Colonic mucosa (tissue), 4 donors: ENCODE data around the gene DPP10. TPM values are rescaled to one million over a fixed set of nuclear protein-coding genes. Genes with fewer than 3 reads are reported as not detected.
"Not testable (repeated sequence)": the region's sequence is repeated elsewhere in the genome, so short reads cannot be mapped to it uniquely, and the experiment has no call there.

Experiments
- DNase-seq: peaks from one replicate; pipeline ENCODE4 v3.0.0-alpha.2; 2020
- H3K27ac ChIP-seq: fragments of 200-600 bp; one replicate; pipeline ENCODE4 v1.8.0; 2021
- H3K27me3 ChIP-seq: fragments of 200-600 bp; one replicate; pipeline ENCODE4 v1.8.0; 2021
- H3K36me3 ChIP-seq: fragments of 200-600 bp; one replicate; pipeline ENCODE4 v1.8.0; 2021
- H3K4me1 ChIP-seq: fragments of 200-600 bp; one replicate; pipeline ENCODE4 v1.8.0; 2021; ENCODE audit warnings: mild to moderate bottlenecking
- H3K4me3 ChIP-seq: fragments of 200-600 bp; one replicate; pipeline ENCODE4 v1.8.0; 2021
- H3K9ac ChIP-seq, 2 donors: one replicate each; pipeline ENCODE4 v1.7.0; 2013; ENCODE audit warnings: control low read depth in 2 of 2, low read depth in 2 of 2, low read length in 2 of 2
- H3K9me3 ChIP-seq: fragments of 200-600 bp; one replicate; pipeline ENCODE4 v1.8.0; 2021
- intact Hi-C: fragments of 100-400 bp; cut with DNase I; formaldehyde crosslinking; loops from one replicate; pipeline ENCODE4 v1.14.1; 2022
- total RNA-seq, 2 donors: library from RNA; stranded (reverse); fragmentation: NEBNext Ultra II Directional in 1 of 2; extraction: Animal tissue kit (Norgen Biotek cat#: 25700) in 1 of 2; gene quantifications; one replicate each; pipeline ENCODE4 v1.2.1, GENCODE V29; 2021
- TF ChIP-seq, protein P1 (sequence below): fragments of 200-600 bp; IDR thresholded peaks from one replicate; pipeline ENCODE4 v1.8.0; 2022; ENCODE audit warnings: antibody characterized with exemption, mild to moderate bottlenecking
- donor health status: healthy.
- donor health status: DM: no; HTN: no; CAD: no.
- donor health status: DM: no; HTN: no; CAD: no.

The DPP10 gene
- total RNA-seq, 2 donors from 2014 or later = 6.0 to 8.1 TPM

DNA sequence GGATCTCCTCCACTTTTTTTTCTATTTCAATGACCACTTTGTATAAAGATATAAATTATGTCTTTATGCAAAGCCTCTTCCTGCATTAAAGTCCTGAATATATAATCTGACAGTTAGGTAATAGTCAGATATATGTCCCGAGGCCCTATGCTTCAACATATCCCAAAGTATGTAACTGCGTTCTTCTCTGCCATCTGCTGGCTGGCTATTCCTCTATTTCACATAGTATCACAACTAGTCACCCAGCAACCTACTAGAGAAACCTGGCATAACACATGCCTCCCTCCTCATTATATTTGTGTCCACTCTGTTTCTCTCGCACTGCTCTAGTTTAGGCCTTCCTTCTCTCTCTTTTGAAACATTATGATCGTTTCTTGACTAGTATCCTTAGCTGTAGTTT is 640.8 kb downstream of the DPP10 start:
- no peak overlapping the region for H3K27ac ChIP-seq
- H3K4me1 ChIP-seq = no peaks in the 10 kb centered on the region
- H3K4me3 ChIP-seq = no peak overlapping the region
- intact Hi-C loops = no loop called here
- no peak for DNase-seq
- H3K27me3 ChIP-seq = no peaks in the 10 kb centered on the region
- no peaks in the 10 kb centered on the region for H3K9me3 ChIP-seq
- TF ChIP-seq, protein P1, sequence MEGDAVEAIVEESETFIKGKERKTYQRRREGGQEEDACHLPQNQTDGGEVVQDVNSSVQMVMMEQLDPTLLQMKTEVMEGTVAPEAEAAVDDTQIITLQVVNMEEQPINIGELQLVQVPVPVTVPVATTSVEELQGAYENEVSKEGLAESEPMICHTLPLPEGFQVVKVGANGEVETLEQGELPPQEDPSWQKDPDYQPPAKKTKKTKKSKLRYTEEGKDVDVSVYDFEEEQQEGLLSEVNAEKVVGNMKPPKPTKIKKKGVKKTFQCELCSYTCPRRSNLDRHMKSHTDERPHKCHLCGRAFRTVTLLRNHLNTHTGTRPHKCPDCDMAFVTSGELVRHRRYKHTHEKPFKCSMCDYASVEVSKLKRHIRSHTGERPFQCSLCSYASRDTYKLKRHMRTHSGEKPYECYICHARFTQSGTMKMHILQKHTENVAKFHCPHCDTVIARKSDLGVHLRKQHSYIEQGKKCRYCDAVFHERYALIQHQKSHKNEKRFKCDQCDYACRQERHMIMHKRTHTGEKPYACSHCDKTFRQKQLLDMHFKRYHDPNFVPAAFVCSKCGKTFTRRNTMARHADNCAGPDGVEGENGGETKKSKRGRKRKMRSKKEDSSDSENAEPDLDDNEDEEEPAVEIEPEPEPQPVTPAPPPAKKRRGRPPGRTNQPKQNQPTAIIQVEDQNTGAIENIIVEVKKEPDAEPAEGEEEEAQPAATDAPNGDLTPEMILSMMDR = no peak
- H3K9ac ChIP-seq = no peak overlapping the region
- H3K36me3 ChIP-seq = no peaks in the 10 kb centered on the region

DNA sequence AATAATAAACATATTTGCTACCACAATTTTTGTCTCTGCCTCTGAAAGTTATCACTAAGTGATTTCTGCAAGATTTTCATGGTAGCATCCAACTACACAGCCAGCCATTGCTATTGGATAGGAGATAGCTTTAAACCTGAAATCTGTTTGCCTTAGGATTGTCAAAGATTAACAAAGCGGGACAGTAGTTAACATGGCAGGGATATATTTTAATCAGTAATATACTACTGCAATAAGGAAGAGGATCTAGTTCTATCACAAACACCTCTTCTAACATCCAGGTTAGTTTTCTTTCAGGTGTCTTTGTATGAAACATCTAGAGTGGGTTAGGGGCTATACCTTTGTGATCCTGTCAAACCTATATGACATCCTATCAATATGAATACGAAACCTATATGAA is 641.3 kb downstream of the DPP10 start:
- Histone ChIP-seq H3K4me3 (no peak overlapping the region), H3K9ac (no peak overlapping the region), H3K36me3 (no peaks in the 10 kb centered on the region), H3K27me3 (no peaks in the 10 kb centered on the region), H3K4me1 (no peaks in the 10 kb centered on the region), H3K9me3 (no peaks in the 10 kb centered on the region), H3K27ac (no peak overlapping the region)
- no peak for DNase-seq
- intact Hi-C loops = no loop called here
- TF ChIP-seq, protein P1 = no peak

DNA sequence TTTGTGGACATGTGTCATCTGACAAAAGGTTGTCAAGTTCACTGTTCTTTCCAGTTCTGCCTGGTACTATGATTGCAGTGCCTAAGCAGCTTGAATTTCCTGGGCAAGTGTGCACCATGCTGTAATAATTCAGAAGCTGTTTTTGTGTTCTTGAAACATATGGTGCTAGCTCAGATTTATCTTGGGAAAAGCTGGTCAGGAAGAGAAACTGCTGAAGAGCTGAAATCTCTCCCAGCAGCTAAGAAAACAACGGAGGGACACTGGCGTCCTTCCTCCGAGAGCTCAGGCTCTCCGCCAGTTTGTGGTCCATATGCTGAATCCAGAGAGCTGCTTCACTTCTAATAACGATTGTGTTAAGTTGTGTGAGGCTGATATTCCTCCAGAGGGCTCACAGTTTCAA is 642.0 kb downstream of the DPP10 start:
- H3K27me3 ChIP-seq = no peaks in the 10 kb centered on the region
- H3K9me3 ChIP-seq = no peaks in the 10 kb centered on the region
- DNase-seq = no peak
- no peaks in the 10 kb centered on the region for H3K4me1 ChIP-seq
- TF ChIP-seq, protein P1 = no peak
- H3K4me3 ChIP-seq = no peak overlapping the region
- H3K9ac ChIP-seq = no peak overlapping the region
- intact Hi-C loops = no loop called here
- H3K27ac ChIP-seq = no peak overlapping the region
- H3K36me3 ChIP-seq = no peaks in the 10 kb centered on the region

DNA sequence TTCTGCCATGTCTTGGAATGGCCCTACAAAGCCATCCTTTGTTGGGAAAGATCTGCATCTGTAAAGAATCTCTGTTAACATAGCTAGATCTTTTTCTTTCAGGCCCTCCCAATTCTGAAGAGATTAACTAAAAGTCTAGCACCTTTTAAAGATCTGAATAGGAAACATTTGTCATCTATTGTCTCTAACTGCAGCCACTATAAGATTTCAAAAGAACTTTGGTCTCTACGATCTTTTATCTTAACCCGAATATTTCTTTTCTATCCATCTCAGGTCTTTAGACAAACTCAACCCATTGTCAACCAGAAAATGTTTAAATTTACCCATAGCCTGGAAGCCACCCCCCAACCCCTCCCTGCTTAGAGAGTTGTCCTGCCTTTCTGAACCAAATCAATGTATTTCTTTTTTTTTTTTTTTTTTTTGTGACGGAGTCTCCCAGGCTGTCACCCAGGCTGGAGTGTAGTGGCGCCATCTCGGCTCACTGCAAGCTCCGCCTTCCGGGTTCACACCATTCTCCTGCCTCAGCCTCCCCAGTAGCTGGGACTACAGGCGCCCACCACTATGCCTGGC is 643.7 kb downstream of the DPP10 start:
- H3K9ac ChIP-seq, H3K4me1 ChIP-seq, DNase-seq, H3K9me3 ChIP-seq, H3K4me3 ChIP-seq, H3K27me3 ChIP-seq, H3K36me3 ChIP-seq, intact Hi-C loops, H3K27ac ChIP-seq: not testable (repeated sequence)

DNA sequence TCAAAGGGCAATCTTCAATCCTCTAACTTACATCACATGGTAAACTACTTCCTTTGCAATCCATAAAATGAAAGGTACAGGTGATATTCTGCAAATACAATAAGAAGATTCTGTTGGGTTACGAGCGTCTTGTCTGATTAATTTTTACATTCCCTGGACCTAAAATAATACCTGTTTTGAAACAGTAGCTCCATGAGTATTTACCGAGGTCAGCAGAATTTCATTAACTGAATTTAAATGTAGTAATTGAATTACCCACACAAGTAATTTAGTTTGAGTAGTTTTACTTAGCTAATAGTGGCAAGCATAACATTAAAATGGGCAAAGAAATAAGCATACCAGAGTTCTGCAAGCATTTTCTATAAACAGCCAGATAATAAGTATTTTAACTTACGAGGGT is 652.0 kb downstream of the DPP10 start:
- intact Hi-C loops = no loop called here
- no peaks in the 10 kb centered on the region for H3K4me1 ChIP-seq
- TF ChIP-seq, protein P1 = no peak
- no peak overlapping the region for H3K4me3 ChIP-seq
- H3K27me3 ChIP-seq = no peaks in the 10 kb centered on the region
- H3K9ac ChIP-seq = no peak overlapping the region
- H3K27ac ChIP-seq = no peak overlapping the region
- no peaks in the 10 kb centered on the region for H3K9me3 ChIP-seq
- no peak for DNase-seq
- H3K36me3 ChIP-seq = no peaks in the 10 kb centered on the region

DNA sequence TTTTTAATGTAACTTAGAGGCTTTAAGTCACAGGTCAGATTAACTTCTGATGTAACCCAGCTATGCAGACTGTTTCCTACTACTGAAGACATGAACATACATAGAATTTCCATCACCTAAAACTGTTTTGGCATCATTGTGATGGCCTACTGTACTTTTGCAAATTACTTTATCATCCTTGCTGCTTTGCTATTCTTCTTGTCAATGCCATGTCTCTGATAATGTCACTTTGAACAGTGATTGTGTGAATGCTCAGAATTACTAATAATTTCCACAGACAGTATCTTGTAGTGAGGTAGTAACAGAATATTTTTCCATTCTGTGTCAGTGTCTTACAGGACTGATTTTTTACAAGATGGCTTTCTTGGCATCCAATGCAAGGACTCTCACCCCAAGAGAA is 663.5 kb downstream of the DPP10 start:
- intact Hi-C loops = no loop called here
- H3K9me3 ChIP-seq = no peaks in the 10 kb centered on the region
- H3K27me3 ChIP-seq = no peaks in the 10 kb centered on the region
- H3K4me3 ChIP-seq = no peak overlapping the region
- no peak overlapping the region for H3K9ac ChIP-seq
- TF ChIP-seq, protein P1 = no peak
- no peaks in the 10 kb centered on the region for H3K36me3 ChIP-seq
- H3K27ac ChIP-seq = no peak overlapping the region
- DNase-seq = no peak
- no peaks in the 10 kb centered on the region for H3K4me1 ChIP-seq
